K562 (cell line): ENCODE data around the gene NCMAP. TPM values are rescaled to one million over a fixed set of nuclear protein-coding genes. Genes with fewer than 3 reads are reported as not detected.
A peak's percentile ranks its signal among the peaks of the same experiment; 100 is the strongest.

Source experiments
- CBX8 ChIP-seq: fragments of 200-600 bp; sonication (generic); IDR thresholded peaks from 2 replicates; pipeline ENCODE4 v1.6.1; 2012; ENCODE audit warnings: borderline replicate concordance, mixed run types, low read depth, mild to moderate bottlenecking, moderate library complexity, mixed read lengths, low read length, control low read depth, inconsistent platforms; ENCODE audit not compliant: poor library complexity, severe bottlenecking; ENCODE audit errors: extremely low read depth
- CEBPG ChIP-seq, 3 experiments: fragments of 200-800 bp in 1 of 3; sonication (Bioruptor generic) in 1 of 3; sonication (generic) in 1 of 3; formaldehyde crosslinking in 1 of 3; IDR thresholded peaks in 2 of 3; conservative IDR thresholded peaks in 1 of 3; 2 replicates each; pipeline versions ENCODE4 v1.6.1 to v1.8.0; 2016 to 2022; ENCODE audit warnings: missing compliant biosample characterization in 2 of 3, missing genetic modification characterization in 2 of 3, mild to moderate bottlenecking in 1 of 3, missing genetic modification reagents in 1 of 3
- GABPB2 ChIP-seq: fragments of 250-450 bp; sonication (Bioruptor Pico); conservative IDR thresholded peaks from 2 replicates; pipeline ENCODE4 v1.5.1; 2021; ENCODE audit warnings: mild to moderate bottlenecking
- NR2F6 ChIP-seq: fragments of 450-650 bp; formaldehyde crosslinking; IDR thresholded peaks from 2 replicates; pipeline ENCODE4 v1.4.0; 2020; ENCODE audit warnings: mild to moderate bottlenecking
- SAFB ChIP-seq: fragments of 200-400 bp; formaldehyde crosslinking; IDR thresholded peaks from 2 replicates; pipeline ENCODE4 v1.6.1; 2017; ENCODE audit warnings: low read depth, low read length, borderline replicate concordance
- ZBTB17 ChIP-seq: fragments of 450-650 bp; formaldehyde crosslinking; IDR thresholded peaks from 2 replicates; pipeline ENCODE4 v1.4.0; 2020; ENCODE audit warnings: mild to moderate bottlenecking
- ZNF75A ChIP-seq: fragments of 450-650 bp; formaldehyde crosslinking; IDR thresholded peaks from 2 replicates; pipeline ENCODE4 v1.4.0; 2020; ENCODE audit warnings: mild to moderate bottlenecking
- polyA plus RNA-seq, 8 experiments: library from polyadenylated mRNA; depleted of rRNA in 4 of 8; stranded (reverse) in 5 of 8; unstranded in 3 of 8; fragments of >200 nt; fragmentation: Nextera tagmentation in 2 of 8; fragmentation: Illumina TruSeq in 1 of 8; extraction: Ambion mirVana in 2 of 8; extraction: Trizol in 1 of 8; gene quantifications; 2 replicates each; pipeline versions ENCODE4 v1.2.1 to v1.2.3, GENCODE V29; 2011 to 2014; ENCODE audit warnings: inconsistent platforms in 1 of 8, missing spikeins in 1 of 8
- total RNA-seq, 7 experiments: library from RNA; depleted of rRNA in 6 of 7; stranded (reverse); fragments of >200 nt in 6 of 7; fragmentation: Illumina TruSeq in 2 of 7; extraction: Trizol in 2 of 7; gene quantifications; 2 replicates each; pipeline versions ENCODE4 v1.2.1 to v1.2.3, GENCODE V29; 2011 to 2021; ENCODE audit warnings: low replicate concordance in 1 of 7
- TF ChIP-seq, protein P1 (sequence below), 2 experiments: fragments of 450-650 bp in 1 of 2; sonication (generic) in 1 of 2; formaldehyde crosslinking in 1 of 2; IDR thresholded peaks; 2 replicates each; pipeline versions ENCODE4 v1.7.1 to v1.9.0; 2016 to 2022; ENCODE audit warnings: inconsistent platforms in 1 of 2, mild to moderate bottlenecking in 1 of 2, missing genetic modification reagents in 1 of 2
- TF ChIP-seq, protein P2 (sequence below): fragments of 450-650 bp; IDR thresholded peaks from 2 replicates; pipeline ENCODE4 v1.6.1; 2016
- TF ChIP-seq, protein P3 (sequence below): sonication (generic); formaldehyde crosslinking; IDR thresholded peaks from 2 replicates; pipeline ENCODE4 v1.8.1; 2023; ENCODE audit warnings: mild to moderate bottlenecking, missing genetic modification reagents

NCMAP gene
- total and polyA plus RNA-seq, 9 of the 15 experiments (the other 6 are each of a cell fraction or from before 2014, with no cell fraction given), result 0.03 TPM; not detected in 8

DNA sequence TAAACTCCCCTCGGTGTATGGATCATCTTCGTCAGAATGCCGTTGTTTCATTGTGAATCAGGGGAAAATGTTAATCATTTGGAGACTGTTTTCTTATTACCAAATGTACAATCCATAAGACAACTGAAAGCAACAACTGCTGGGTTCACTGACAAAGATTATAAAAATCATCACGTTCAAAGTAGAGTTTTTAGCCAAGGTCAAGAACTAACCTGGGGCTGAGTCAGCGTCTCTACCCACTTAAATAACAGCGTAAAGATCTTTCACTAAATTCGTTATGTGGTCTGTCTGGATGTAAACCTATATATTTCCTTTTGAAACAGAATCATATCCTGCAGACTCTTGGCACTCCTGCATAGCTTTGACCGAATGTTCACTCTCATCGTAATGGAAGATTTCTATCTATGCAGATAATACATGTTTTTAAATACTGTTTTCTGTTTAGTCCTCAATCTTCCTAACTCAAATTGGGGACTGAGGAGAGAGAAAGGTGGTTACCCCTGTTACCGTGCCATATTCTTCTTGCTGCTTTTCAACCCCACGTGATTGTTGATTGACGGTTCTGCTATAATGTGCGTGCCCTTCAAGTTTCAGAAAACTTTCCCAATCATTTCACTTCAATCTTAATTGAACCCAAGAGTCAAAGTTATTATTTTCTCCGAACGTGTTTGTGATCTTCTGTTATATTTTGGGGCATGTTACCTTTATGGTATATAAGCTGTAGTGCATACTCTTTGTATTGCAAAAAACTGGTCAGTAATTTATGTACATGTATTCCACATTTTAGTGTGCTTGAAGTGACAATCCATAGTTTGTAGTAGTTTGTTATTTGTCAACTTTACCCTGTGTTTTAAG, 15.6 kb upstream of the NCMAP start (continued):
- TF ChIP-seq, protein P1, sequence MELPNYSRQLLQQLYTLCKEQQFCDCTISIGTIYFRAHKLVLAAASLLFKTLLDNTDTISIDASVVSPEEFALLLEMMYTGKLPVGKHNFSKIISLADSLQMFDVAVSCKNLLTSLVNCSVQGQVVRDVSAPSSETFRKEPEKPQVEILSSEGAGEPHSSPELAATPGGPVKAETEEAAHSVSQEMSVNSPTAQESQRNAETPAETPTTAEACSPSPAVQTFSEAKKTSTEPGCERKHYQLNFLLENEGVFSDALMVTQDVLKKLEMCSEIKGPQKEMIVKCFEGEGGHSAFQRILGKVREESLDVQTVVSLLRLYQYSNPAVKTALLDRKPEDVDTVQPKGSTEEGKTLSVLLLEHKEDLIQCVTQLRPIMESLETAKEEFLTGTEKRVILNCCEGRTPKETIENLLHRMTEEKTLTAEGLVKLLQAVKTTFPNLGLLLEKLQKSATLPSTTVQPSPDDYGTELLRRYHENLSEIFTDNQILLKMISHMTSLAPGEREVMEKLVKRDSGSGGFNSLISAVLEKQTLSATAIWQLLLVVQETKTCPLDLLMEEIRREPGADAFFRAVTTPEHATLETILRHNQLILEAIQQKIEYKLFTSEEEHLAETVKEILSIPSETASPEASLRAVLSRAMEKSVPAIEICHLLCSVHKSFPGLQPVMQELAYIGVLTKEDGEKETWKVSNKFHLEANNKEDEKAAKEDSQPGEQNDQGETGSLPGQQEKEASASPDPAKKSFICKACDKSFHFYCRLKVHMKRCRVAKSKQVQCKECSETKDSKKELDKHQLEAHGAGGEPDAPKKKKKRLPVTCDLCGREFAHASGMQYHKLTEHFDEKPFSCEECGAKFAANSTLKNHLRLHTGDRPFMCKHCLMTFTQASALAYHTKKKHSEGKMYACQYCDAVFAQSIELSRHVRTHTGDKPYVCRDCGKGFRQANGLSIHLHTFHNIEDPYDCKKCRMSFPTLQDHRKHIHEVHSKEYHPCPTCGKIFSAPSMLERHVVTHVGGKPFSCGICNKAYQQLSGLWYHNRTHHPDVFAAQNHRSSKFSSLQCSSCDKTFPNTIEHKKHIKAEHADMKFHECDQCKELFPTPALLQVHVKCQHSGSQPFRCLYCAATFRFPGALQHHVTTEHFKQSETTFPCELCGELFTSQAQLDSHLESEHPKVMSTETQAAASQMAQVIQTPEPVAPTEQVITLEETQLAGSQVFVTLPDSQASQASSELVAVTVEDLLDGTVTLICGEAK (IDR thresholded peaks at IDR 0.05), result no peak
- TF ChIP-seq, protein P1 (CRISPR knock-in tag; IDR thresholded peaks at IDR 0.05), result no peak
- TF ChIP-seq ZNF75A (CRISPR knock-in tag) (no peak), SAFB (no peak), CBX8 (peak; percentile 97), GABPB2 (CRISPR knock-in tag) (no peak), NR2F6 (no peak), CEBPG (CRISPR knock-in tag; IDR thresholded peaks at IDR 0.05) (no peak), CEBPG (tag; conservative IDR thresholded peaks at IDR 0.05 in 1 of 2, IDR thresholded peaks at IDR 0.05 in 1 of 2) (no peak), ZBTB17 (CRISPR knock-in tag) (no peak)
- TF ChIP-seq, protein P2, sequence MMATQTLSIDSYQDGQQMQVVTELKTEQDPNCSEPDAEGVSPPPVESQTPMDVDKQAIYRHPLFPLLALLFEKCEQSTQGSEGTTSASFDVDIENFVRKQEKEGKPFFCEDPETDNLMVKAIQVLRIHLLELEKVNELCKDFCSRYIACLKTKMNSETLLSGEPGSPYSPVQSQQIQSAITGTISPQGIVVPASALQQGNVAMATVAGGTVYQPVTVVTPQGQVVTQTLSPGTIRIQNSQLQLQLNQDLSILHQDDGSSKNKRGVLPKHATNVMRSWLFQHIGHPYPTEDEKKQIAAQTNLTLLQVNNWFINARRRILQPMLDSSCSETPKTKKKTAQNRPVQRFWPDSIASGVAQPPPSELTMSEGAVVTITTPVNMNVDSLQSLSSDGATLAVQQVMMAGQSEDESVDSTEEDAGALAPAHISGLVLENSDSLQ, result peak; percentile 63
- TF ChIP-seq, protein P3, sequence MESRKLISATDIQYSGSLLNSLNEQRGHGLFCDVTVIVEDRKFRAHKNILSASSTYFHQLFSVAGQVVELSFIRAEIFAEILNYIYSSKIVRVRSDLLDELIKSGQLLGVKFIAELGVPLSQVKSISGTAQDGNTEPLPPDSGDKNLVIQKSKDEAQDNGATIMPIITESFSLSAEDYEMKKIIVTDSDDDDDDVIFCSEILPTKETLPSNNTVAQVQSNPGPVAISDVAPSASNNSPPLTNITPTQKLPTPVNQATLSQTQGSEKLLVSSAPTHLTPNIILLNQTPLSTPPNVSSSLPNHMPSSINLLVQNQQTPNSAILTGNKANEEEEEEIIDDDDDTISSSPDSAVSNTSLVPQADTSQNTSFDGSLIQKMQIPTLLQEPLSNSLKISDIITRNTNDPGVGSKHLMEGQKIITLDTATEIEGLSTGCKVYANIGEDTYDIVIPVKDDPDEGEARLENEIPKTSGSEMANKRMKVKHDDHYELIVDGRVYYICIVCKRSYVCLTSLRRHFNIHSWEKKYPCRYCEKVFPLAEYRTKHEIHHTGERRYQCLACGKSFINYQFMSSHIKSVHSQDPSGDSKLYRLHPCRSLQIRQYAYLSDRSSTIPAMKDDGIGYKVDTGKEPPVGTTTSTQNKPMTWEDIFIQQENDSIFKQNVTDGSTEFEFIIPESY (CRISPR knock-in tag), result no peak
